ENCODE data around the gene ADGRD2. TPM values are rescaled to one million over a fixed set of nuclear protein-coding genes. Genes with fewer than 3 reads are reported as not detected.

ADGRD2 gene
- total RNA-seq, 1 donor from 2014 or later = not detected

DNA sequence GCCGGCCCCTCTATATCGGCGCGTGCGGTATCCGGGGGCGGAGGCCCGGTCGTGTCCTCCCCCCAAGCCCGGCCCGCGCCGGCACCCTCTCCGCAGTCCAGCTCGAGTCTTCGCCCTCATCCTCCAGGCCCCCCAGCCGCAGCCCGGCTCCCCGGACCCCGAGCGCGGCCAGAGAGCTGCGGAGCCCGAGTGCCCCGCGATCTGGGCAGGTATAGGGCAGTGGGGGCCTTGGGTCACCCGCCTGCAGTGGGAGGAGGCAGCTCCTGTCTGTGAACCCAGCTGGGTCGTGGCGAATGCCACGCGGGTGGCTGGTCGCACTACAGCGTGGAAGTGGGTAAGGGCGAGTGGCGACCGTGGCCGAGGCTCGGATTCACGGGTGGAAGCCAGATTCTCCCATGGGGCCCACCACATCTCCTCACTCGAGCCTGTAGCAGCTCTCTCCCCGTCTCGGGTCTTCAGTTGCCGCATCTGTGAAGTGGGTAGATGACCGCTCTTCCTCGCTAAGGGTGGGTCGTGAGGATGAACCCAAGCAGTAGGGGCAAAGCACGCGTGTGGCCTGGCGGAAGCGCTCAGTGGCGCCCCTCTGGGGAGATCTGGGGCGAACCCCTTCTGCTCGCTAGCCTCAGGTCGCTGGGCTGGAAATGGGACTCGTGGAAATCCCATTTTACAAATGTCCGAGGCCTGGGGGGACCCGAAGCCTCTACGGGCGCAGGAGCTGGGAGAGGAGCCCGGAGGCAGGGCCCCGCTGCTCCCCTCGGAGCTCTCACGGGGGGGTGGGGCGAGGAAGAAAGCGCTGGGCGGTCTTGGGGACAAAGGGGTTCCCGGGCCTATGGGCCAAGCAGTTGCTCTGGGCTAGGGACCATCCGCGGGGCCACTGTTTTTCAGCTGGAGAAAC is 55.0 kb downstream of the ADGRD2 start:
- peaks cover 33% of the 10 kb centered on the region for H3K27me3 ChIP-seq (ENCODE audit: control insufficient read depth, insufficient read depth, low read length)
- no peaks in the 10 kb centered on the region for H3K36me3 ChIP-seq (ENCODE audit: control insufficient read depth, insufficient read depth, low read length)
- FAIRE-seq = no peak
- H3K4me3 ChIP-seq (ENCODE audit: low read depth, low read length) = no peak overlapping the region
- TF ChIP-seq, protein P1, sequence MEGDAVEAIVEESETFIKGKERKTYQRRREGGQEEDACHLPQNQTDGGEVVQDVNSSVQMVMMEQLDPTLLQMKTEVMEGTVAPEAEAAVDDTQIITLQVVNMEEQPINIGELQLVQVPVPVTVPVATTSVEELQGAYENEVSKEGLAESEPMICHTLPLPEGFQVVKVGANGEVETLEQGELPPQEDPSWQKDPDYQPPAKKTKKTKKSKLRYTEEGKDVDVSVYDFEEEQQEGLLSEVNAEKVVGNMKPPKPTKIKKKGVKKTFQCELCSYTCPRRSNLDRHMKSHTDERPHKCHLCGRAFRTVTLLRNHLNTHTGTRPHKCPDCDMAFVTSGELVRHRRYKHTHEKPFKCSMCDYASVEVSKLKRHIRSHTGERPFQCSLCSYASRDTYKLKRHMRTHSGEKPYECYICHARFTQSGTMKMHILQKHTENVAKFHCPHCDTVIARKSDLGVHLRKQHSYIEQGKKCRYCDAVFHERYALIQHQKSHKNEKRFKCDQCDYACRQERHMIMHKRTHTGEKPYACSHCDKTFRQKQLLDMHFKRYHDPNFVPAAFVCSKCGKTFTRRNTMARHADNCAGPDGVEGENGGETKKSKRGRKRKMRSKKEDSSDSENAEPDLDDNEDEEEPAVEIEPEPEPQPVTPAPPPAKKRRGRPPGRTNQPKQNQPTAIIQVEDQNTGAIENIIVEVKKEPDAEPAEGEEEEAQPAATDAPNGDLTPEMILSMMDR (IDR thresholded peaks at IDR 0.05; ENCODE audit: insufficient read depth, low read length, severe bottlenecking) = no peak
- DNase-seq (ENCODE audit: low read depth) = no peak

DNA sequence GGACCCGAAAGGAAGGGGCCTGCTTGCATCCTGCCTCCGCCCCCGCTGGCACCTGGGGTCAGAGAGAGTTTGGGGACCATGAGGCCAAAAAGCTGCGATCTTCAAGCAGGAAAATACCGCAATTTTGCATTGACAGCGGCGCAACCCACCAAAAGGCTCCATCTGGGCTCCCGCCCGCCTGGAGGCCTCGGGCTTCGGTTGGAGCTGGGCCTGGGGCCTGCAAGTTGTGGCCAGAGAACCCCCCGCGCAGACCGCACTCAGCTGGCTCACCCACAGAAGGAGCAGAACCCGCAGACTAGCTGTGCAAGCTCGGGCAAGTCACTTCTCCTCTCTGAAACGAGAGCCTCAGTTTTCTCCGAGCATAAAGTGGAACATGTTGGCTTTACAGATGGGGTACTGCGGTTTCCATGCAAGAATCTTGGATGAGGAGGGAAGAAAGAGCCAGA is 55.7 kb downstream of the ADGRD2 start:
- TF ChIP-seq, protein P1 (IDR thresholded peaks at IDR 0.05; ENCODE audit: insufficient read depth, low read length, severe bottlenecking) = no peak
- FAIRE-seq (no peak), DNase-seq (ENCODE audit: low read depth) (no peak)
- no peaks in the 10 kb centered on the region for H3K36me3 ChIP-seq (ENCODE audit: control insufficient read depth, insufficient read depth, low read length)
- H3K27me3 ChIP-seq (ENCODE audit: control insufficient read depth, insufficient read depth, low read length) = peaks cover 33% of the 10 kb centered on the region
- H3K4me3 ChIP-seq (ENCODE audit: low read depth, low read length) = no peak overlapping the region

DNA sequence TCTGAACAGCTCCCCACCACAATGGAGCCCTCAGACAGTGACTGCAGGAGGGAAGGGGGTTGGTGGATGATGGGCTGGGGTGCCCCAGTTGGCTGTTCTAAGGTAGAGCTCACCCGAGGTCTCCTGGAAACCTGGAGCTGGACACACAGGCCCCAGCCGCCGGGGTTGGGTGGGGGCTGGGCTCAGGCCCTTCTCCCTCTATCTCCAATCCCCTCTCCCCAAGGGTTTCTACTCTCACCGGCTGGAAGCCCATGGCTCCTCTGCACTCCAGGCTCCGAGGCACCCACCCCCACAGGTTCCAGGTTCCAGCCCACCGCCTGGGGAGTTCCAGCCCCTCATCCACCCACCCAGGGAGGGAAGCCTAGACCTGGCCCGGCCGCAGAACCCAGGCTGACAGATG is 56.2 kb downstream of the ADGRD2 start:
- no peaks in the 10 kb centered on the region for H3K36me3 ChIP-seq (ENCODE audit: control insufficient read depth, insufficient read depth, low read length)
- H3K27me3 ChIP-seq (ENCODE audit: control insufficient read depth, insufficient read depth, low read length) = peaks cover 33% of the 10 kb centered on the region
- FAIRE-seq (no peak), DNase-seq (ENCODE audit: low read depth) (no peak)
- no peak overlapping the region for H3K4me3 ChIP-seq (ENCODE audit: low read depth, low read length)
- TF ChIP-seq, protein P1 (IDR thresholded peaks at IDR 0.05; ENCODE audit: insufficient read depth, low read length, severe bottlenecking) = no peak

DNA sequence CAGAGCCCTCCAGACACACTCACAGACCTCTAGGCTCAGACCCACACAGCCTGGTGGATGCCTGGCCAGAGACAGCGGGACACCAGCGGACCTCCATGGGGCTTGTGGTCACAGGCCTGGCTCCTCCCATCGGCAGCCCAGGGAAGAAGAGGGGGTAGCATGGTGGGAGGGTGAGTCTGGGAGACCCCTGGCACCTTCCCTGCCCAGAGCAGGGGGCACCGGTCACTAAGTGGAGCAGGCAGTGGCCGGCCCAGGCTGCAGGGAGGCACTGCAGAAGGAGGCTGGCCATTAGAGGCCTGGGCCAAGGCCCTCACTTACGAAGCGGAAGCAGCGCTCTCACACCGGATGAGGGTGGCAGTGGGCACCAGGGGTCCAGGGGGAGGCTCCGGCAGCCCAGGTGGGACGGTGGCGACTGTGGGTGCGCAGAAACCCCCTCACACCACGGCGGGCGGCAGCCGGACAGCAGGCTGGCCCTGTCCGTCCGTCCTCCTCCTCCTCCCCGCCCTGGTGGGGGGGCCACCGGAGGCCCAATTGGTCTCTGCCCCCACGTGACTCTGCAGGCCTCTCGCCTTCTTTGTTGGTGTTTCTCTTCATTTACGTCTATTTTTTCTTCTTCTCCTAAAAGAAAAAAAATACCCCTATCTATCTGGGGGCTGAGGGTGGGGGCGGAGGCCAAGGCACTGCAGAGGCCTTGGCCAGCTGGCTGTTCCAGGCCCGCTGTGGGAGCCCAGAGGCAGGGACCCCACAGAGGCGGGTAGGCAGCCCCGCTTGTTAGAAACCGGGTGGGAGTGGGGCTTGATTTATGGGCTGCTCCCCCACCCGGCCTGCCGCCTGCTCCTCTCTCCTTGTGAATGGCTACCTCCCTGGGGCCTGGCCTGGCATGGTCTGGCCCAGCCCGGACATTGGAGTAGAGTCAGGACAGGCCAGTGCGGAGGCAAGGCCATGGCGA is 57.0 kb downstream of the ADGRD2 start, which contains the start of gene NR5A1:
NR5A1 (minus strand) TSS at position 469 of the 949 bp plus-strand sequence. CDS start 4,004 bp downstream, outside the sequence.
- DNase-seq (ENCODE audit: low read depth) = no peak
- no peaks in the 10 kb centered on the region for H3K36me3 ChIP-seq (ENCODE audit: control insufficient read depth, insufficient read depth, low read length)
- TF ChIP-seq, protein P1 (IDR thresholded peaks at IDR 0.05; ENCODE audit: insufficient read depth, low read length, severe bottlenecking) = no peak
- H3K27me3 ChIP-seq (ENCODE audit: control insufficient read depth, insufficient read depth, low read length) = peaks cover 28% of the 10 kb centered on the region
- no peak within 1 kb of the TSS for H3K4me3 ChIP-seq (ENCODE audit: low read depth, low read length)
- FAIRE-seq = no peak

DNA sequence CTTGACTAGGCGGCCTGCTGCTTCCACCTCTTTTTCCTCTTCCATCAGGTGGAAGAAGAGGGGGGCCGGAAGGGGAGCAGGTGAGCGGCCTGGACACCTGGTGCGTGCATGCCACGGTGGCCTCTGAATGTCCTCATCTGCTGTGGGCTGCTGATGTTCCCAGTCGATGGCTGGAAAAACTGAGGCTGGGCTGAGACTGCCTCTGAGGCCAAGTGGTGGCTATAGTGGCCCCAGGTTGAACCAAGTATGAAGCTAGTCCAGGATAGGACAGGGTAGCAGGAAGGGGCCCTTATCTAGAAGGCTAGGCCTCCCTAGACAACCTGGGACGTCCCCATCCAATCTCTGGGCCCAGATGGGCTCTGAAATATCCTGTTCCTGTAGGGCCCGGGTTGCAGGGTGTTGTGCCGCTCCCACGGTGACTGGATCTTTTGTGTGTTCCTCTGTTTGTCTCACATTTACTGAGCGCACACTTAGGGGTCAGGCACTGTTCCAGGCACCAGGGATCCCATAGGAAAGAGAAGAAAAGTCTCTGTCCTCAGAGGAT is 57.7 kb downstream of the ADGRD2 start:
- H3K4me3 ChIP-seq (ENCODE audit: low read depth, low read length) = no peak overlapping the region
- no peaks in the 10 kb centered on the region for H3K36me3 ChIP-seq (ENCODE audit: control insufficient read depth, insufficient read depth, low read length)
- peaks cover 22% of the 10 kb centered on the region for H3K27me3 ChIP-seq (ENCODE audit: control insufficient read depth, insufficient read depth, low read length)
- FAIRE-seq = no peak
- TF ChIP-seq, protein P1 (IDR thresholded peaks at IDR 0.05; ENCODE audit: insufficient read depth, low read length, severe bottlenecking) = no peak
- DNase-seq (ENCODE audit: low read depth) = no peak
